Inflammatory macrophage treated with lipopolysaccharide for 4 hours (primary cell): Measurements from ENCODE around the gene CDK6.

ENCODE experiments used
- DNase-seq: peaks from one replicate; pipeline ENCODE4 v3.0.0-alpha.2; 2020

CDK6 gene

GRCh38 chr7:92824901-92825480 is 11.4 kb downstream of the CDK6 start:
- DNase-seq, result no peak

GRCh38 chr7:92824450-92824849 is 11.9 kb downstream of the CDK6 start:
- DNase-seq, result no peak

- no peak for DNase-seq
Measured at GRCh38 chr7:92823042-92823441, 13.3 kb downstream of the CDK6 start.

- no peak for DNase-seq
Measured at GRCh38 chr7:92820191-92820590, 16.2 kb downstream of the CDK6 start.

- no peak for DNase-seq
Measured at GRCh38 chr7:92817398-92817797, 19.0 kb downstream of the CDK6 start.

- DNase-seq, result no peak
Measured at GRCh38 chr7:92815412-92815811, 21.0 kb downstream of the CDK6 start.

GRCh38 chr7:92813390-92814024 is 22.9 kb downstream of the CDK6 start:
- DNase-seq, result peak; percentile 42

GRCh38 chr7:92811158-92811557 is 25.2 kb downstream of the CDK6 start:
- DNase-seq, result no peak

GRCh38 chr7:92809760-92810573 is 26.4 kb downstream of the CDK6 start:
- DNase-seq, result peak; percentile 85

GRCh38 chr7:92809397-92809759 is 27.0 kb downstream of the CDK6 start:
- DNase-seq, result no peak

- no peak for DNase-seq
Measured at GRCh38 chr7:92808635-92809034, 27.7 kb downstream of the CDK6 start.

GRCh38 chr7:92808006-92808405 is 28.4 kb downstream of the CDK6 start:
- DNase-seq, result peak; percentile 16

- DNase-seq, result no peak
Measured at GRCh38 chr7:92806496-92806895, 29.9 kb downstream of the CDK6 start.

GRCh38 chr7:92802406-92802805 is 34.0 kb downstream of the CDK6 start:
- no peak for DNase-seq

- DNase-seq, result peak; percentile 13
Measured at GRCh38 chr7:92799446-92800211, 36.7 kb downstream of the CDK6 start.

- DNase-seq, result peak; percentile 17
Measured at GRCh38 chr7:92798517-92799249, 37.7 kb downstream of the CDK6 start.

- no peak for DNase-seq
Measured at GRCh38 chr7:92797693-92798092, 38.7 kb downstream of the CDK6 start.

GRCh38 chr7:92797284-92797683 is 39.1 kb downstream of the CDK6 start:
- no peak for DNase-seq

- no peak for DNase-seq
Measured at GRCh38 chr7:92794831-92795230, 41.5 kb downstream of the CDK6 start.

- no peak for DNase-seq
Measured at GRCh38 chr7:92794391-92794790, 42.0 kb downstream of the CDK6 start.

- no peak for DNase-seq
Measured at GRCh38 chr7:92793656-92794205, 42.6 kb downstream of the CDK6 start.

GRCh38 chr7:92790992-92791391 is 45.4 kb downstream of the CDK6 start:
- no peak for DNase-seq
